GM21619 (cell line): ENCODE results near the gene MMS19.
A peak's percentile ranks its signal among the peaks of the same experiment; 100 is the strongest.
"Not testable (repeated sequence)": the region's sequence is repeated elsewhere in the genome, so short reads cannot be mapped to it uniquely, and the experiment has no call there.

Source experiments
- ATAC-seq: cut with Tn5 transposase; IDR thresholded peaks from one replicate; pipeline ENCODE4 v1.9.1; 2021; ENCODE audit not compliant: unreplicated experiment

The MMS19 gene

GRCh38 chr10:97498076-97498840, at the start of gene MMS19:
Gene MMS19 (minus strand): TSS chr10:97498422. CDS start chr10:97498384, 38 bp downstream.
- peak; percentile 89 for ATAC-seq

- no peak for ATAC-seq
Measured at GRCh38 chr10:97547962-97548361, 49.7 kb upstream of the MMS19 start.

GRCh38 chr10:97547271-97547600, 49.0 kb upstream of the MMS19 start:
- ATAC-seq = no peak

- no peak for ATAC-seq
Measured at GRCh38 chr10:97546456-97547270, 48.4 kb upstream of the MMS19 start.

GRCh38 chr10:97543025-97543546, 44.9 kb upstream of the MMS19 start:
- ATAC-seq = peak; percentile 59

GRCh38 chr10:97542169-97543024, 44.2 kb upstream of the MMS19 start:
- ATAC-seq = no peak

- no peak for ATAC-seq
Measured at GRCh38 chr10:97540669-97541500, 42.7 kb upstream of the MMS19 start.

GRCh38 chr10:97539523-97540200, 41.4 kb upstream of the MMS19 start:
- ATAC-seq = no peak

- no peak for ATAC-seq
Measured at GRCh38 chr10:97538839-97539238, 40.6 kb upstream of the MMS19 start.

- no peak for ATAC-seq
Measured at GRCh38 chr10:97538411-97538810, 40.2 kb upstream of the MMS19 start.

- ATAC-seq = no peak
Measured at GRCh38 chr10:97537186-97537869, 39.1 kb upstream of the MMS19 start.

GRCh38 chr10:97534746-97535367, 36.6 kb upstream of the MMS19 start:
- no peak for ATAC-seq

- no peak for ATAC-seq
Measured at GRCh38 chr10:97533888-97534287, 35.7 kb upstream of the MMS19 start.

- no peak for ATAC-seq
Measured at GRCh38 chr10:97532935-97533671, 34.9 kb upstream of the MMS19 start.

GRCh38 chr10:97531401-97531986, 33.3 kb upstream of the MMS19 start:
- ATAC-seq = no peak

- no peak for ATAC-seq
Measured at GRCh38 chr10:97529685-97530465, 31.7 kb upstream of the MMS19 start.

- not testable (repeated sequence) for ATAC-seq
Measured at GRCh38 chr10:97528876-97529275, 30.7 kb upstream of the MMS19 start.
